Effector CD4-positive, alpha-beta T cell (primary cell): Measurements from ENCODE around the gene ZDHHC6.
"Not testable (repeated sequence)": the region's sequence is repeated elsewhere in the genome, so short reads cannot be mapped to it uniquely, and the experiment has no call there.

Source experiments
- DNase-seq: peaks from one replicate; pipeline ENCODE4 v3.0.0-alpha.2; 2020

ZDHHC6 gene

DNA sequence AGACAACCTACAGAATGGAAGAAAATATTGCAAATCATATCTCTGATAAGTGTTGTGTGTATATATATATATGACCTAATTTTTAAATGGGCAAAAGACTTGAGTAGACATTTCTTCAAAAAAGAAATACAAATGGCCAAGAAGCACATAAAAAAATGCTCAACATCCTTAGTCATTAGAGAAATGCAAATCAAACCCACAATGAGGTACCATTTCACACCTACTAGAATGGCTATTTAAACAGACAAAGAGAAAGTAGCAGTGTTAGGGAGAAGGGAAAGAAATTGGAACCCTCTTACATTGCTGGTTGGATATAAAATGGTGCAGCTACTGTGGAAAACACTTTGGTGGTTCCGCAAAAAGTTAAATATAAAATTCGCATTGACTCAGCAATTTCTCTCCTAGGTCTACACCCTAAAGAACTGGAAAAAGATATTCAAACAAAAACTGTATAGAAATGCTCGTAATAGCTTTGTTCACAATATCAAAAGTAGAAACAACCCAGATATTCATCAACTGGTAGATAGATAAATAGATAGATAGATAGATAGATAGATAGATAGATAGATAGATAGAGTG is 56.5 kb downstream of the ZDHHC6 start:
- no peak for DNase-seq

DNA sequence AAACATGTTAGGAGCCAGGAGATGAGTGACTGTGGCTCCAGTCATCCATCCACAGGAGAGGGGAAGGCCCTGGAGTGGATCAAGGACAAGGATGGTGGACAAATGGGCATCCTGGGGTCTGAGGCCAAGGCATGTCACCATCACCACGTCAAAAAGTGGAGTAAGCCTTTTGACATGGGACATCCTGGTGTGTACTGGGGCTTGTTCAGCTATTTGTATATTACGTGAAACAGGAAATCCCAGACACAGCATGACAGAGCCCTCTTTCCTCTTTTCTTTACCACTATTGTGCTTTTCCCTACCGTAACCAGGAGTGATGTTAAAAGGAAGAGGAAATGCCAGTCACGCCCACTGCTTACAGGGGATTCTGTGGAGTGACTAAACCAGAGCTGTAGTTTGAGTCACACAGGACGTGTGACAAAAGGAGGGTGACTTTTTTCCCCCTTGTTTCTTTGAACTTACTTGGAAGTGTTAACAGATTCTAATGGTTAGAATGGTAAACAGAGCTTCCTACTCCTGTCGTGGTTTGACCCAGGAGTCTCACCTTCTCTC is 57.4 kb downstream of the ZDHHC6 start:
- DNase-seq: no peak

- no peak for DNase-seq
These were observed 58.2 kb downstream of the ZDHHC6 start for GRCh38 chr10:112388548-112388947.

- DNase-seq: not testable (repeated sequence)
These were observed 58.7 kb downstream of the ZDHHC6 start for GRCh38 chr10:112388056-112388455.

DNA sequence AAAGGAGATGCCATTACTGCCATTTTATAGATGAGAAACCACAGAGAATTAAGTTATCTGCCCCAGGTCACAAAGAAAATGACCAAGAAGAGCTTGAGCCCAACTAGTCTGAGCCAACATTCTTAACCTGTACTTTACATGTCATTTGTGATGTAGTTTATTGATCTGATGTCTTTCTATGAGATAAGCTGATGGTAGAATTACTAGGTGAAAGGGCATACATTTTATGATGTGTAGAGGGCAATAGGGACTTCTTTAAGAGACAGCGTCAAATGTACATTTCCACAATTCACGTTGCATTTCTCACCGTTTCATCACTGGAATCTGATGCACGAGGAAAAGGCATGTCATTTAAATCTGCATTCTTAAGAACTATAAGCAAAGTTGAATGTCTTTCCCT is 61.5 kb downstream of the ZDHHC6 start:
- DNase-seq: no peak

GRCh38 chr10:112384141-112384540 is 62.6 kb downstream of the ZDHHC6 start:
- DNase-seq: no peak

DNA sequence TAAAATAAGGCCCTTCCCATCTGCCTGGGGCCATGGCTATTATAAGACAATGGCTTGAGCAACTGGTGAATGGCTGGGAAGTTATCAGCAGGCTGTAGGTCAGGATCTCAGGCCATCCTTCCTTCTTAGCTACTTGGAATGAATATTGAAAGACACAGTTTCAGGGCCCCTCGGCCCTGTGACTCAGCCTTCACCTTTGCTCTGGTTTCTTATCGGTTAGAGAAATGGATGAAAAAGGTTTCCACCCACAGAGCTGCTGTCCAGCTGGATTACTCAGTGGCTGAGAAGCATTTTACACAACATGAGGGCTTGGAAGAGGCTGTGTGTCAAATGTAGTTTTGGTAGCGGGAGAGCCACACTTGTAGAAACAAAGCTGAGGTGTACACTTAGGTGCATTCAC is 63.4 kb downstream of the ZDHHC6 start:
- no peak for DNase-seq

DNA sequence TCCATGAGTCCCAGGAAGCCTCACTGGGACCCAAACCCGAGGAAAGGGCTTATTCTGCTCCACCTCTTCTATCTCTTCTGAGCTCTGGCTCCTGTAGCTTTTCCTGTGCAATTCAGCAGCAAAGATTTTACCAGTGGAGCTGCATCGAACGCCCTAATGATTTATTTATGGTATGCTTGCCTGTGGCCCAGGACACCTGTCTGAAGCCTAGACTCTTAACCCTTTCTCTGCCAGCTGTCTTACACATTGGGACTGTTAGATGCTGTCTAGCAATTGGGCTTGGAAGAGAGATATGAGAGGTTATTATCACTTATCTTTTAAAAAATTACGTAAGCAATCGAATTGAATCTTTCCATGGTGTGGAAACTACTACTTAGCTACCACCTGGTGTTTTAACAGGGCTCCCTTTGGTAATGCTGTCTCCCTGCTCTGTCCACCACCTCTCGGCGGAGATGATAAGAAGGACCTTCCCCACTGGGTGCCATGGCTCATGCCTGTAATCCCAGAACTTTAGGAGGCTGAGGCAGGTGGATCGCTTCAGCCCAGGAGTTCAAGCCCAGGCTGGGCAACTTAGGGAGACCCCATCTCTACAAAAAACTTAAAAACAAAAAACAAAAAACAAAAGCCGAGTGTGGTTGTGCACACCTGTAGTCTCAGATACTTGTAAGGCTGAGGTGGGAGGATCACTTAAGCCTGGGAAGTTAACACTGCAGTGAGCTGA is 64.0 kb downstream of the ZDHHC6 start:
- no peak for DNase-seq
